ENCODE measurements around the gene SULT4A1.

Gene SULT4A1

DNA sequence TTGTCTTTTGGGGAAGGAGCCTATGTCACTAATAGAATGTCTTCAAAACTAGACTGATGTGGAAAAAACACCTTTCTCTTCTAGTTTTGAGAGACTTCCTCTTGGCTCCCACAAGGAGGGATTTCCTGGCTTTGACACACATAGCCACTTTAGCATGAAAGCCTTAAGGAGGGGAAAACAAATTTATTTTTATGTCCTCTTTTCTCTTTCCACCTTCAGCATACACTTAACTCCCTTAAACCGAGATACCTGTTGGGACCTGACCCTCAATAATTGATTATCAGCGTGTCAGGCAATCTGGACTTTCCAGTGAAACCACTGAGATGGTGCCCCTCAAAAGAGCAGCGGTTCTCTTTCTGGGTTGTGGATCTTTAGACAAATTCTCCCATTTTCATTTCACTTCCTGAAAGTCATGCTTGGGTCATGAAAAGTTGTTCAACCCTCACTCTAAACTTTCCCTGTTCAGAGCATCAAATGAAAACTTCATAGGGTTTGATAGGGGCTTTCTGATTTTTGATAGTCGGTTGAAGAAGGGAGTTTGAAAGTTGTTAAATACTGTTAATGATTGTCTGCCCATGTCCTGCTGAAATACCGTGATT, 59.3 kb downstream of the SULT4A1 start:
- no peak for DNase-seq (ENCODE audit: low spot score)

DNA sequence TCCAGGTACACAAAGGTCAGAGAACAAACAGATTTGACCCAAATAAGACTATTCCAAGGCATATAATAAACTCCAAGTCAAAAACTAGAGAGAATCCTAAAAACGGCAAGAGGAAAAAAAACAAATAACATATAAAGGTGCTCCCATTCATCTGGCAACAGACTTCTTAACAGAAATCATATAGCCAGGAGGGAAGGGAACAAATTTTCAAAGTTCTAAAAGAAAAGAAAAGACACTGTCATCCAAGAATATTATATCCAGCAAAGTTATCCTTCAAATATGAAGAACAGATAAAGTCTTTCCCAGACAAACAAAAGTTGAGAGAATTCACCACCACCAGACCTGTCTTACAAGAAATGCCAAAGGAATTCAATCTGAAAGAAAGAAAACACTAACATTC, 61.3 kb downstream of the SULT4A1 start:
- no peak for DNase-seq (ENCODE audit: low spot score)

DNA sequence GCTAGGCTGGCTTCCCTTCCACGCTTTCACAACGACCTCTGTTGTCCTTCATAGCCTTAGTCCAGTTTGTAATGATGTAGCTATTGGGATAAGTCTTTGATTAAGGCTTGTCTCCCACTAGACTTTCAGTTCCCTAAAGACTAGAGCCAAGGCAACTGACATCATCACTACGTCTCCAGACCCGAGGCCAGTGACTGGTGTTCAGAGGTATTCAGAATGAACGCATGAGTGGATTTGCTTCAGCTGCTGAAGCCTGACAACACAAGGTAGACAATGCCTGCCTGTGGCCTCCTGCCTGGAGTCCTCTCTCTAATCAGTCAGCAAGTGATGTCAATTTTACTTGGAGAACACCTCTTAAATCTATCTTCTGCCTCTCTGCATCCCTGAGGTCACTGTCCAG, 63.8 kb downstream of the SULT4A1 start:
- DNase-seq (ENCODE audit: low spot score) = no peak

DNA sequence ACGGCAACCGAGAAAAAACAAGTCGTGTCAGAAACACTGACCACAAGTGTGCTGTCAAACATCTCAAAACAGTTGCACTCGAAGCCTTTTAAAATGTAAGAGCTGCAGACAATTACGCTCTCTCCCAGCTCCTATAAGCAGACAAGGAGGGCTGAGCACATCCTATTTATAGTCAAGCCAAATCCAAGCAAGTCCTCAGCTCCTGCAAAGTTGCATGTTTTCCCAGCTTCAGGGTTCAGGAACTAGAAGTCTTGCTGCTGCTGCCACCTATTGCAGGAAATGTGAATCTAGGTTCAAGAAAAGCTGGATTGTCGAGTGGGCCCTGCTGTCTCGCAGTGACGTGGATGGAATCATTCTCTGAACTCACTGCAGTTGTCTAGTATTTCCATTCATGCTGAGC, 65.7 kb downstream of the SULT4A1 start:
- DNase-seq (ENCODE audit: low spot score) = no peak

DNA sequence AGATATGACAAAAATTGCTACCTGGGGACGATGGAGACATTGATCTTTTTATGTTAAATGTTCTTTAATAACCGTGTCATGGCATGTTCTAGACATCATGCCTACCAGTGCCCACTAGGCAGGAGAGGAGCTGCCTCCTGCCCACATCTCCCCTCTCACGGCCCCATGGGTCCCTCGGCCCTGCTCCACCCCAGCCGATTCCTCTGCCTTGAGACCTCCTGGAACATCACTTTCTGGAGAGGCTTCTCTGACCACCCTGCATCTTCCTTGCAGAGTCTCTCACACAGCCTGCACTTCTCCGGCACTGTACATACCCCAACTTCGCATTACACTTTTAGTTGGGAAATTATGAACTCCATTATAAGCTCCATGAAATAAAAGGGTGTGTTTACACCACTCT, 67.0 kb downstream of the SULT4A1 start:
- no peak for DNase-seq (ENCODE audit: low spot score)

DNA sequence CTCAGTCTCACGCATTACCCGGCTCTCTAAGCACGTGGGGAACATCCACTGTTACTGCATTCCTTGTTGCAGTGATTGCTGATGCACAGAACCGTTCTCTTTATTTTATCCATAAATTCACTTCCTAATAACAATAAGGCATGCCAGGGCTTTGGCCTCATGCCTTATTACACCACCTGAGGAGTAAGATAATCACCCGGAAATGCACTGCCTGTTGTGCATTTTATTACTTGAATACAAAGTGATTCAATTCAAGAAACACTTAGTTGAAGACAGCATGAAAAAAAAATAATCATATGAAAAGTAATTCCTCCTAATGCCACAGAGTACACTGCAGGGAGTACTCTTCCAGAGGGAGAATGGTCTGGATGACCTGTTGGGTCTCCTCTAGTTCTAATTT, 69.4 kb downstream of the SULT4A1 start:
- no peak for DNase-seq (ENCODE audit: low spot score)

DNA sequence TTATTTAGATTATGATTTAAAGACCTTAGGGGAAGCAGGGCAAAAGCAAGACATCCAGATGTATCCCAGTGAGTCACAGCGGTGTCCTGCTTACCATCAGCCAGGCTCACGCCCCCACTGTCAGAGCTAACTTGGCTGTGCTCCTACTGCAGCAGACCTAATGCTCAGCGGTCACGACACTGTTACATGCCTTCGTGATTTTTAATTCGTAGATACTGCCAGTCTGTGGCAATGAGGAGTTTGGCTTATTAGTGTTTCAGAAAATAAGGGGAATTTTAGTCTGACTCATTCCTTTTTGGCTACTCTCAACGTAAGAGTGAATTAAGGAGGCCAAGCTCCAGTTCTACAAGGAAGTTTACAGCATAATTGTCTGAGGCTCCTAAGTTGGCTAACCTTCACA, 72.9 kb downstream of the SULT4A1 start:
- no peak for DNase-seq (ENCODE audit: low spot score)

DNA sequence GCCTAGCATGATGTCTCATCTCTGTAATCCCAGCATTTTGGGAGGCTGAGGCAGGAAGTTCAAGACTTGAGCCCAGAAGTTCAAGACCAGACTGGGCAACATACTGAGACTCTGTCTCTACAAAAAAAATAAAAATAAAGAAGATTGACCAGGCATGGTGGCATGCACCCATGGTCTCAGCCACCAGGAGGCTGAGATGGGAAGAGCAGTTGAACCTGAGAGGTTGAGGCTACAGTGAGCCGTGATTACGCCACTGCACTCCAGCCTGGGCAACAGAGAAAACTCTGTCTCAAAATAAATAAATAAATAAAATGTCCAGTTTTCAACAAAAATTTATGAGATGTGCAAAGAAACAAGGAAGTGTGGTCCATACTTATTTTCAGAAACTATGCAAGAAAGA, 78.5 kb downstream of the SULT4A1 start:
- no peak for DNase-seq (ENCODE audit: low spot score)

DNA sequence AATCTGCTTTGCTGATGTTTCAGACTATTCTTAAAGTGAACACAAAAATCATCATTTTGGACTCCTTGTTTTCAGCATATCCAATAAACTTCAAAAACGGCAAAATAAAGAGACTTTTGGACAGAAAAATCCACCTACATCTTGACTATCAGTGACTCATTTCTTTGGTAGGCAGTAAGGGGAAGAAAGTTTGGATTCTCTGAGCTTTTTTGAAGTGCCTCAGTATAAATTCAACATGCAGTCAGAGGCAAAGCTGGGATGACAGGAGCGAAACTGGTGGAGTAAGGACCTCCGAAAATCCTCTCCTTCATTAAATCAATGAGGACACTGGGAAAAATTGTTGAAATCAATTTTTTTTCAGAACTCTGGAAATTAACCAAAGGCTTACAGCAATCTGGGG, 79.9 kb downstream of the SULT4A1 start:
- DNase-seq (ENCODE audit: low spot score) = no peak

DNA sequence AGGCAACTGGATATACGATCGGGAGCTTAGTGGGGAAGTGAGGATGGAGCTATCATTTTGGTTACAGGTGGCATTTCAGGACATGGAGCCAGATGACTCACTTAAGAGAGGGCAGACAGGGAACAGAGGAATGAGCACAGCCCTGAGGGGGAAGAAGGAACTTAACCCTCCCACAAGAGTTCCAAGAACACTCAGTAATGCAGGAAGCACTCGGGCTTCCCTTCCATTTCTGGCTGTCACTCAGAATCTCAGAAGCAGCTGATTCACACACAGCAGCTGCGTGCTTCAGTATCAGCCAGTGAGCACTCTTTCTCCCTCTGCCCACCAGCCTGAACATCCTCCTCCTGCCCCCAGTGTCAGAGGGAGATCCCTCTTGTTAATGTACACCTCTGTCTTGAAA, 85.0 kb downstream of the SULT4A1 start:
- DNase-seq (ENCODE audit: low spot score) = no peak

DNA sequence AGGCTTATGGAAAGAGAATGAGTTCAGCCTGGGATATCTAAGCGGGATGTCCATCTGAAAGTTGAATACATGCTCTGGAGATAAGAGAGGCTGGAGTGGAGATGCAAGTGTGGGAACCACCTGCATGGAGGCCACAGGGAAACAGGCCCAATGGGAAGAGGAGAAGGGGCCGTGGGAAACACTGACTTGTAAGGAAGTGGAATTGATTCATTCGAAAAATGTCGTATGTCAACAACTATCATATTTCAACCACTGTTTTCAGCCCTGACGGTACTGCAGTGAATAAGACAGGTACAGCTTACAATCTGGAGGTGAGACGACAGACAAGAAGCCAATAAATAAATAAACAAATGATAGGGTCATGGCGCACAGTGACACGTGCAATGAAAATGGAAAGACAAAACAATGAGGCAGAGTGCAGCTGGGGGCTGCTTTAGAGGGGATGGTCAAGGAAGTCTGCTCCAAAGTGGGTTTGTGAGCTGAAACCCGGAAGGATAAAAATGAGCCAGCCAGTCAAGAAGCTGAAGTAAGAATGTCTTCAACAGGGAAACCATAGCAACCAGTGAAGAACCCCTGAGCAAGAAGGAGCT, 86.1 kb downstream of the SULT4A1 start:
- no peak for DNase-seq (ENCODE audit: low spot score)

All from hematopoietic multipotent progenitor cell treated with erythropoietin and hydrocortisone succinate and interleukin-3 and kit ligand, for 15 days (in vitro differentiated cells).